Measurements from ENCODE around the gene SLC2A5.
"Not testable (repeated sequence)": the region's sequence is repeated elsewhere in the genome, so short reads cannot be mapped to it uniquely, and the experiment has no call there.

Gene SLC2A5

GRCh38 chr1:9033363-9033762 is 36.1 kb downstream of the SLC2A5 start:
- FAIRE-seq: no peak

GRCh38 chr1:9031484-9032259 is 37.8 kb downstream of the SLC2A5 start:
- no peak for FAIRE-seq

GRCh38 chr1:9031077-9031476 is 38.4 kb downstream of the SLC2A5 start:
- FAIRE-seq: not testable (repeated sequence)

GRCh38 chr1:9028921-9029705 is 40.3 kb downstream of the SLC2A5 start:
- FAIRE-seq: no peak

- FAIRE-seq: no peak
These were observed 42.1 kb downstream of the SLC2A5 start for GRCh38 chr1:9027307-9027706.

GRCh38 chr1:9025449-9025848 is 44.0 kb downstream of the SLC2A5 start:
- no peak for FAIRE-seq

GRCh38 chr1:9024837-9025236 is 44.6 kb downstream of the SLC2A5 start:
- no peak for FAIRE-seq

- no peak for FAIRE-seq
These were observed 46.7 kb downstream of the SLC2A5 start for GRCh38 chr1:9022773-9023172.

- FAIRE-seq: not testable (repeated sequence)
These were observed 47.3 kb downstream of the SLC2A5 start for GRCh38 chr1:9022026-9022738.

GRCh38 chr1:9020305-9020704 is 49.1 kb downstream of the SLC2A5 start:
- FAIRE-seq: no peak

- FAIRE-seq: no peak
These were observed 49.5 kb downstream of the SLC2A5 start for GRCh38 chr1:9019896-9020295.

GRCh38 chr1:9018333-9018732 is 51.1 kb downstream of the SLC2A5 start:
- FAIRE-seq: no peak

GRCh38 chr1:9016455-9016854 is 53.0 kb downstream of the SLC2A5 start:
- no peak for FAIRE-seq

GRCh38 chr1:9014475-9015375 is 54.7 kb downstream of the SLC2A5 start:
- no peak for FAIRE-seq

- no peak for FAIRE-seq
These were observed 55.6 kb downstream of the SLC2A5 start for GRCh38 chr1:9013819-9014218.

GRCh38 chr1:9010781-9011323 is 58.6 kb downstream of the SLC2A5 start:
- no peak for FAIRE-seq

GRCh38 chr1:9009438-9010370 is 59.7 kb downstream of the SLC2A5 start:
- FAIRE-seq: no peak

- FAIRE-seq: no peak
These were observed 61.2 kb downstream of the SLC2A5 start for GRCh38 chr1:9008236-9008635.

- FAIRE-seq: no peak
These were observed 62.3 kb downstream of the SLC2A5 start for GRCh38 chr1:9006956-9007615.

- FAIRE-seq: no peak
These were observed 64.1 kb downstream of the SLC2A5 start for GRCh38 chr1:9005395-9005708.

All from islet of Langerhans (tissue), 1 donor.